Mesenchymal stem cell (in vitro differentiated cells and primary cell): ENCODE data around the gene TRIP6.
A peak's percentile ranks its signal among the peaks of the same experiment; 100 is the strongest.

Experiments
- DNase-seq: peaks from one replicate; pipeline ENCODE4 v3.0.0-alpha.2; 2013
- H2AFZ ChIP-seq: one replicate; pipeline ENCODE4 v1.6.1; 2013; ENCODE audit warnings: low read depth, mild to moderate bottlenecking, control low read depth, inconsistent platforms, low read length, moderate library complexity
- H2AK5ac ChIP-seq: 2 replicates; pipeline ENCODE4 v1.6.1; 2013; ENCODE audit warnings: low read length, moderate library complexity, mild to moderate bottlenecking, inconsistent platforms; ENCODE audit not compliant: severe bottlenecking
- H2BK120ac ChIP-seq: one replicate; pipeline ENCODE4 v1.6.1; 2013; ENCODE audit warnings: low read depth, mild to moderate bottlenecking, inconsistent platforms, low read length, moderate library complexity
- H2BK12ac ChIP-seq, 2 experiments: one replicate each; pipeline ENCODE4 v1.6.1; 2013; ENCODE audit warnings: inconsistent platforms in 2 of 2, low read length in 2 of 2, mild to moderate bottlenecking in 2 of 2, moderate library complexity in 2 of 2, control low read depth in 1 of 2
- H2BK15ac ChIP-seq: one replicate; pipeline ENCODE4 v1.6.1; 2013; ENCODE audit warnings: mild to moderate bottlenecking, low read depth, inconsistent platforms; ENCODE audit not compliant: poor library complexity, severe bottlenecking
- H2BK5ac ChIP-seq: 2 replicates; pipeline ENCODE4 v1.6.1; 2013; ENCODE audit warnings: low read depth, mild to moderate bottlenecking, low read length, control low read depth, inconsistent platforms; ENCODE audit not compliant: poor library complexity, severe bottlenecking
- H3K14ac ChIP-seq, 2 experiments: one replicate each; pipeline ENCODE4 v1.6.1; 2013; ENCODE audit warnings: inconsistent platforms in 2 of 2, low read length in 2 of 2, control low read depth in 1 of 2, mild to moderate bottlenecking in 1 of 2, moderate library complexity in 1 of 2
- H3K18ac ChIP-seq, 2 experiments: one replicate each; pipeline ENCODE4 v1.6.1; 2013; ENCODE audit warnings: inconsistent platforms in 2 of 2, low read length in 2 of 2, control low read depth in 1 of 2, low read depth in 1 of 2, mild to moderate bottlenecking in 1 of 2
- H3K23ac ChIP-seq, 2 experiments: one replicate each; pipeline ENCODE4 v1.6.1; 2013; ENCODE audit warnings: inconsistent platforms in 2 of 2, low read length in 2 of 2, mild to moderate bottlenecking in 2 of 2, moderate library complexity in 2 of 2, control low read depth in 1 of 2
- H3K27ac ChIP-seq: 2 replicates; pipeline ENCODE4 v1.5.1; 2013; ENCODE audit warnings: mild to moderate bottlenecking, moderate library complexity, low read length, control low read depth, inconsistent platforms; ENCODE audit not compliant: poor library complexity, severe bottlenecking
- H3K27me3 ChIP-seq, 2 experiments: 2 replicates each; pipeline versions ENCODE4 v1.6.1 to v1.7.0; 2013; ENCODE audit warnings: low read length in 2 of 2, mild to moderate bottlenecking in 2 of 2, moderate library complexity in 2 of 2, control low read depth in 1 of 2, inconsistent platforms in 1 of 2; ENCODE audit not compliant: control insufficient read depth in 1 of 2, insufficient read depth in 1 of 2
- H3K36me3 ChIP-seq, 2 experiments: 2 replicates each; pipeline versions ENCODE4 v1.6.1 to v1.7.0; 2013; ENCODE audit warnings: low read length in 2 of 2, control low read depth in 1 of 2, inconsistent platforms in 1 of 2, low read depth in 1 of 2, mild to moderate bottlenecking in 1 of 2; ENCODE audit not compliant: insufficient read depth in 2 of 2, control insufficient read depth in 1 of 2
- H3K4ac ChIP-seq, 2 experiments: one replicate each; pipeline ENCODE4 v1.6.1; 2013; ENCODE audit warnings: inconsistent platforms in 2 of 2, low read length in 2 of 2, mild to moderate bottlenecking in 2 of 2, moderate library complexity in 2 of 2, control low read depth in 1 of 2, low read depth in 1 of 2
- H3K4me1 ChIP-seq: 2 replicates; pipeline ENCODE4 v1.6.1; 2013; ENCODE audit warnings: low read depth, low read length, control low read depth; ENCODE audit not compliant: control insufficient read depth, insufficient read depth
- H3K4me2 ChIP-seq: 2 replicates; pipeline ENCODE4 v1.6.1; 2013; ENCODE audit warnings: low read length, mild to moderate bottlenecking, inconsistent platforms; ENCODE audit not compliant: poor library complexity, severe bottlenecking
- H3K4me3 ChIP-seq, 2 experiments: 2 replicates each; pipeline versions ENCODE4 v1.5.1 to v1.7.0; 2013; ENCODE audit warnings: low read length in 2 of 2, mild to moderate bottlenecking in 2 of 2, control low read depth in 1 of 2, low read depth in 1 of 2; ENCODE audit not compliant: insufficient read depth in 1 of 2
- H3K79me1 ChIP-seq: replicated peaks from 2 replicates; pipeline ENCODE4 v1.6.1; 2013; ENCODE audit warnings: mild to moderate bottlenecking, control low read depth, low read length, inconsistent platforms; ENCODE audit not compliant: poor library complexity, severe bottlenecking
- H3K9ac ChIP-seq: 2 replicates; pipeline ENCODE4 v1.7.0; 2013; ENCODE audit warnings: mild to moderate bottlenecking, low read length, moderate library complexity
- H3K9me3 ChIP-seq: 2 replicates; pipeline ENCODE4 v1.7.0; 2013; ENCODE audit warnings: mild to moderate bottlenecking, low read length; ENCODE audit not compliant: control insufficient read depth
- H4K8ac ChIP-seq: one replicate; pipeline ENCODE4 v1.6.1; 2013; ENCODE audit warnings: inconsistent platforms, mild to moderate bottlenecking, low read length, moderate library complexity
- H4K91ac ChIP-seq: one replicate; pipeline ENCODE4 v1.6.1; 2013; ENCODE audit warnings: mild to moderate bottlenecking, low read length, inconsistent platforms
- WGBS: methylation state at CpG from one replicate; pipeline ENCODE4 v1.1.7; 2013; ENCODE audit warnings: mixed read lengths; 5-methylcytosine and 5-hydroxymethylcytosine counted together

TRIP6 gene

DNA sequence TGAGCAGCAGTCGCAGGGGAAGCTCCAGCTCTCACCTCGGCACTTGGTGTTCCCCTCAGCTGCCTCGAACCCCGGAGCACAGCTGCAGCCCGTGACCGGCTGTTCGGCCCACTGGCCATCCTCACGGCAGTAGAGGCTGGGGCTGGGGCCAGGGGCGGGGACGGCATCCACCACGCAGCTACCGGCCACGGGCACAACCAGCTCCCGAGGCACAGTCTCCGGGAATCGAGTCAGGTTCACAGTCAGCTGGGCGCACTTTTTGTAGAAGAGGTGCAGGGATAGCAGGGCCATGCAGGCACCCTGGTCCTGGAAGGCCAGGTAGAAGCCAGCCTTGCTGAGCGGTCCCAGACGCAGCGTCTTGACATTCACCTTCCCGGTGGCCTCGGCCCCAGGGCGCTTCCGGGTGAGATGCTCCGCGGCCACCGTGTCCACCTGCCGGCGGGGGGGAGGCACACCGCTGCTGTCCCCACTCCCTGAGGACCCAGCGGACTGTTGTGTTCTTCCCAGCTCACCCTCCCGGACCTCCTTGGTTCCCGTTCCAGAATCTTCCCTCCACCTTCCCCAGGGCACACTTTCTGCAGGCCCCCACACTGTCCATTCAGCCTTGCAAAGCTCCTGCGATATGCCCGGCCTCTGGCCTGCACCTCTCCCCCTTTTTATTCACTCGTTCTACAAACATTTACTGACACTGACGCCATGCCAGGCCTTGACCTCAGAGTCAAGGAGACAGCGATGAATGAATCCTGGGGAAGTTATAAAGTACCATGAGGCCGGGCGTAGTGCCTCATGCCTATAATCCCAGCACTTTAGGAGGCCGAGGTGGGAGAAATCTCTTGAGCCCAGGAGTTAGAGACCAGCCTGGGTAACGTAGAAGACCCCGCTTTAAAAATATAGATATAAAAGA lies 44.7 kb upstream of the TRIP6 start:
- H2BK12ac ChIP-seq, result no peak overlapping the region
- no peak overlapping the region for H2BK5ac ChIP-seq
- no peaks in the 10 kb centered on the region for H3K9me3 ChIP-seq
- H3K4ac ChIP-seq, result no peak overlapping the region
- no peak for DNase-seq
- no peak overlapping the region for H3K4me3 ChIP-seq
- no peak overlapping the region for H3K9ac ChIP-seq
- no peak overlapping the region for H2AFZ ChIP-seq
- no peak overlapping the region for H2BK15ac ChIP-seq
- H3K14ac ChIP-seq, result no peak overlapping the region
- H2BK120ac ChIP-seq, result no peak overlapping the region
- no peak overlapping the region for H3K23ac ChIP-seq
- peaks cover 19% of the 10 kb centered on the region for H3K4me1 ChIP-seq
- WGBS, result 98% methylated on average over 41 of the region's 43 CpGs
- no peak overlapping the region for H4K8ac ChIP-seq
- H3K36me3 ChIP-seq, result peaks cover 31 to 72% of the 10 kb centered on the region in 2 experiments
- no peak overlapping the region for H4K91ac ChIP-seq
- H3K79me1 ChIP-seq, result peaks cover 47% of the 10 kb centered on the region
- no peak overlapping the region for H3K4me2 ChIP-seq
- H3K27me3 ChIP-seq, result no peaks in the 10 kb centered on the region
- no peak overlapping the region for H2AK5ac ChIP-seq
- H3K18ac ChIP-seq, result no peak overlapping the region
- H3K27ac ChIP-seq, result no peak overlapping the region

DNA sequence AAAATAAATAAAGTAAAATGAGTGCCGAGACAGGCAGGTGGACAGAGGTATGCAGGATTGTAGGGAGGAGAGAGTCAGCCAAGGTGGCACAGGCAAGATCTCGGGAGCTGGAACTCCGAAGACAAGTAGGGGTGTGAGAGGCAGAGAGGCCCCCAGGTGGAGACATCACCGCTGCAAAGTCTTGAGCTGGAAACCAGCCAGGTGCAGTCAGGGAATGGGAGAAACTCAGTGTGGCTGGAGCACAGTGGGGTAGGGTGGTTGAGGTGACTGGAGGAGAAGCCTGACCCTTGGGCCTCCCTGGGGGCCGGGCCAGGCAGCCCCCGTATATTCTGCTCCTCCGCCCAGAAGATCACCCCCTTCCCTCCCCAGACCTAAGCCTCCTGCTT lies 44.1 kb upstream of the TRIP6 start:
- Histone ChIP-seq H3K14ac (no peak overlapping the region), H4K91ac (no peak overlapping the region), H3K9ac (no peak overlapping the region), H3K27ac (no peak overlapping the region), H3K23ac (no peak overlapping the region), H2BK120ac (no peak overlapping the region), H3K4me3 (no peak overlapping the region), H2BK5ac (no peak overlapping the region), H3K4me2 (no peak overlapping the region), H3K79me1 (peaks cover 46% of the 10 kb centered on the region), H2BK15ac (no peak overlapping the region), H3K4ac (no peak overlapping the region), H3K36me3 (peaks cover 29 to 65% of the 10 kb centered on the region in 2 experiments), H3K9me3 (no peaks in the 10 kb centered on the region), H2AFZ (no peak overlapping the region), H2AK5ac (no peak overlapping the region), H3K4me1 (peaks cover 21% of the 10 kb centered on the region), H3K18ac (no peak overlapping the region), H4K8ac (no peak overlapping the region), H2BK12ac (no peak overlapping the region), H3K27me3 (no peaks in the 10 kb centered on the region)
- 94% methylated on average over 7 of the region's 7 CpGs for WGBS
- no peak for DNase-seq

DNA sequence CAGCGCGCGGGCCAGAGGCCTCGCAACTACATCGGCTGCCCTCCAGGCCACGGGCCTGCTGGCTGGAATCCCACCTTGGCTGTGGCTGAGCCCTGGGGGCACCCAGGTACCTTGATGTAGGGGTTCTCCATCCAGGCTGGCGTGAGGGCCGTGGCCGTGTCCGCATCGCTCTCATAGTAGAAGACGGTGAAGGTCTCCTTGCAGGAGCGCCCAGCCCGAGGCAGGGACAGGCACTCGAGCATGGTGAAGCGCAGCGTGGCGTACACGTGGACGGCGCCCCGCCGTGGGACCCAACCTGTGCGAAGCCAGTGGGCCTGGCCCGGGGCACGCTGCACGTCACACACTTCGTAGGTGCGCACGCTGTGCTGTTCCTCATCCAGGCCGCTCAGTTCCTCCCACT lies 43.7 kb upstream of the TRIP6 start:
- Histone ChIP-seq H3K9ac (no peak overlapping the region), H3K9me3 (no peaks in the 10 kb centered on the region), H4K8ac (no peak overlapping the region), H3K27ac (no peak overlapping the region), H3K4me2 (no peak overlapping the region), H3K79me1 (peaks cover 42% of the 10 kb centered on the region), H3K36me3 (peaks cover 25 to 61% of the 10 kb centered on the region in 2 experiments), H2BK12ac (no peak overlapping the region), H3K4me3 (no peak overlapping the region), H3K27me3 (peaks cover 0 to 2% of the 10 kb centered on the region in 2 experiments), H2BK5ac (no peak overlapping the region), H2BK15ac (no peak overlapping the region), H2BK120ac (no peak overlapping the region), H3K23ac (no peak overlapping the region), H3K18ac (no peak overlapping the region), H3K4me1 (peaks cover 20% of the 10 kb centered on the region), H2AFZ (no peak overlapping the region), H2AK5ac (no peak overlapping the region), H3K4ac (no peak overlapping the region), H3K14ac (no peak overlapping the region), H4K91ac (no peak overlapping the region)
- DNase-seq, result no peak
- 97% methylated on average over 31 of the region's 31 CpGs for WGBS

DNA sequence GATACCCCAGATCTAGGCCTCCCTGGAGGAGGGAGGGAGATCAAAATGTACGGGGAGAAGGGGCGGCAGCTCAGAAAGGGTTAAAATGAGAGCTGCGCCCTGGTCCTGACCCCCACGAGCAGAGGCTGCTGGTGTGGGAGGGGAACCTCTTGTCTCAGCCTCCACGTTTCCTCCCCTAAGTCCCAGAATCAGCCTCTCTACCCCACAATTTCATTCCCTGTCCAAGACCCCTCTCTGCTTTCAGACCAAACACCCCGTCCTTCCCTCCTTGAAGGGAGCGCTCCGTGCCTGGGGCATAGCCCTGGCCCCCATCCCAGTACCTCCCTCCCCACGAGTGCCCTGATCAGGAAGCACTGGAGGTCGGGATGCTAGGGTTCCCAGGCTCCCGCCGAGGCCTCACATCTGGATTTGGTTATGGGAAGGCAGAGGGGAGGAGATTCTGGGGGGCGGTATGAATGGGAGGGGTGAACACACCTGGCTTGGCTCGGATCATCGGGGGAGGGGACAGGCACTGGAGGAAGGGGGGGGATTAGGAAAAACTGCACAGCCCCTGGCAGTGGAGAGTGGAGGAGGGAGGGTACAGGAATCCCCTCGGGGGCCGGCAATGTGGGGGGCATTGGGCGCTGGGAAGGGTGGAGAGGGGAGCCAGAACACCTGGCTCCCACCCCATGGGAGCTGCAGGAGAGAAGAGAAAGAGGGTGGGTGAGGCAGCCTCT lies 42.5 kb upstream of the TRIP6 start:
- 73% methylated on average over 15 of the region's 18 CpGs for WGBS
- no peak overlapping the region for H2BK5ac ChIP-seq
- H3K9ac ChIP-seq, result peak overlapping the region; percentile 81
- no peak for DNase-seq
- no peak overlapping the region for H2AK5ac ChIP-seq
- peaks cover 21 to 50% of the 10 kb centered on the region in 2 experiments for H3K36me3 ChIP-seq
- H3K4me2 ChIP-seq, result peak overlapping the region; percentile 92
- no peak overlapping the region for H4K91ac ChIP-seq
- no peak overlapping the region for H2BK15ac ChIP-seq
- no peak overlapping the region for H3K27ac ChIP-seq
- peak overlapping the region; percentile 35 to 84 for H3K4me3 ChIP-seq
- peak overlapping the region; percentile 20 for H4K8ac ChIP-seq
- H3K4ac ChIP-seq, result no peak overlapping the region
- H3K18ac ChIP-seq, result no peak overlapping the region
- H3K23ac ChIP-seq, result no peak overlapping the region
- H2AFZ ChIP-seq, result no peak overlapping the region
- H3K4me1 ChIP-seq, result peaks cover 22% of the 10 kb centered on the region
- H3K79me1 ChIP-seq, result peaks cover 36% of the 10 kb centered on the region
- peaks cover 0 to 5% of the 10 kb centered on the region in 2 experiments for H3K27me3 ChIP-seq
- no peak overlapping the region for H3K14ac ChIP-seq
- no peaks in the 10 kb centered on the region for H3K9me3 ChIP-seq
- no peak overlapping the region for H2BK12ac ChIP-seq
- no peak overlapping the region for H2BK120ac ChIP-seq
